HCT116 (cell line): Measurements from ENCODE around the gene COL4A1. TPM values are rescaled to one million over a fixed set of nuclear protein-coding genes. Genes with fewer than 3 reads are reported as not detected.

Experiments
- ATAC-seq: fragments of 200-7000 bp; cut with Tn5 transposase; 2 replicates; pipeline ENCODE4 v1.9.1; 2020; ENCODE audit warnings: mild to moderate bottlenecking, moderate library complexity
- BruUV-seq: library from RNA; stranded (reverse); fragments of 400-500 nt; replicated peaks from 2 replicates; lab custom pipeline; 2021; lab: Mats Ljungman, UMichigan
- CTCF ChIA-PET: fragments of 300-600 bp; sonication (Branson Sonifier 250); formaldehyde crosslinking; loops from one replicate; lab custom pipeline; 2021; ENCODE audit warnings: antibody characterized with exemption; lab: Charles Lee
- POLR2A ChIA-PET: fragments of 300-600, 350-600 bp; sonication (Branson Sonifier 250); formaldehyde crosslinking; loops from one replicate; lab custom pipeline; 2021; ENCODE audit warnings: antibody characterized with exemption; lab: Charles Lee
- RAD21 ChIA-PET, 2 experiments: fragments of 300-600 bp; sonication (Branson Sonifier 250); formaldehyde crosslinking; loops; one replicate each; lab custom pipeline; 2023; ENCODE audit warnings: low total read pairs in 2 of 2; ENCODE audit not compliant: uncharacterized antibody in 2 of 2, unreplicated experiment in 2 of 2, low non-redundant PET in 1 of 2; lab: Charles Lee
- DNase-seq: peaks from one replicate; pipeline ENCODE4 v3.0.0-alpha.2; 2010; ENCODE audit warnings: low read depth, low spot score
- H2AFZ ChIP-seq: fragments of 200-600 bp; shearing (Covaris generic), sonication (generic); 2 replicates; pipeline ENCODE4 v1.6.1; 2017; ENCODE audit warnings: low read depth, mixed run types, mixed read lengths, antibody characterized with exemption, low read length; ENCODE audit not compliant: poor library complexity, severe bottlenecking
- H3K27ac ChIP-seq: 2 replicates; pipeline ENCODE4 v1.5.1; 2012; ENCODE audit warnings: low read depth, low read length
- H3K27me3 ChIP-seq: fragments of 200-600 bp; sonication (generic); 2 replicates; pipeline ENCODE4 v1.6.1; 2016; ENCODE audit warnings: mixed run types, low read length, mixed read lengths; ENCODE audit not compliant: insufficient read depth
- H3K36me3 ChIP-seq, 2 experiments: fragments of 200-500 bp in 1 of 2; fragments of 200-600 bp in 1 of 2; sonication (Bioruptor generic) in 1 of 2; sonication (generic) in 1 of 2; 2 replicates each; pipeline versions ENCODE4 v1.5.1 to v1.6.1; 2014 to 2016; ENCODE audit warnings: low read length in 2 of 2, inconsistent platforms in 1 of 2, mixed read lengths in 1 of 2, mixed run types in 1 of 2; ENCODE audit not compliant: insufficient read depth in 2 of 2, control insufficient read depth in 1 of 2
- H3K4me1 ChIP-seq, 2 experiments: fragments of 200-600 bp in 1 of 2; sonication (generic) in 1 of 2; 2 replicates each; pipeline versions ENCODE4 v1.5.1 to v1.6.1; 2012 to 2017; ENCODE audit warnings: low read length in 2 of 2, inconsistent platforms in 1 of 2, mild to moderate bottlenecking in 1 of 2, mixed read lengths in 1 of 2, mixed run types in 1 of 2, moderate library complexity in 1 of 2; ENCODE audit not compliant: insufficient read depth in 2 of 2, control insufficient read depth in 1 of 2
- H3K4me2 ChIP-seq: fragments of 200-600 bp; sonication (generic); 2 replicates; pipeline ENCODE4 v1.6.1; 2017; ENCODE audit warnings: mixed run types, low read length, mixed read lengths
- H3K4me3 ChIP-seq, 2 experiments: fragments of 200-600 bp in 1 of 2; sonication (generic) in 1 of 2; replicated peaks in 1 of 2; 2 replicates each; pipeline ENCODE4 v1.5.1; 2011 to 2016; ENCODE audit warnings: low read length in 2 of 2, control low read depth in 1 of 2, low read depth in 1 of 2, mild to moderate bottlenecking in 1 of 2, mixed read lengths in 1 of 2, mixed run types in 1 of 2
- H3K79me2 ChIP-seq: fragments of 200-600 bp; sonication (generic); 2 replicates; pipeline ENCODE4 v1.6.1; 2017; ENCODE audit warnings: mild to moderate bottlenecking, mixed run types, low read length, moderate library complexity, mixed read lengths; ENCODE audit not compliant: insufficient read depth
- H3K9ac ChIP-seq: fragments of 200-600 bp; sonication (generic); 2 replicates; pipeline ENCODE4 v1.6.1; 2016; ENCODE audit warnings: low read length, mixed read lengths
- H3K9me2 ChIP-seq: fragments of 200-600 bp; sonication (generic), shearing (Covaris generic); 2 replicates; pipeline ENCODE4 v1.6.1; 2017; ENCODE audit warnings: mixed run types, mild to moderate bottlenecking, moderate library complexity; ENCODE audit not compliant: insufficient read depth
- H3K9me3 ChIP-seq, 2 experiments: fragments of 200-500 bp in 1 of 2; fragments of 200-600 bp in 1 of 2; sonication (Bioruptor generic) in 1 of 2; sonication (generic) in 1 of 2; 2 replicates each; pipeline ENCODE4 v1.6.1; 2014 to 2017; ENCODE audit warnings: low read length in 2 of 2, mixed read lengths in 2 of 2, inconsistent platforms in 1 of 2, low read depth in 1 of 2, mild to moderate bottlenecking in 1 of 2, mixed run types in 1 of 2, moderate library complexity in 1 of 2; ENCODE audit not compliant: control insufficient read depth in 1 of 2, insufficient read depth in 1 of 2
- H4K20me1 ChIP-seq: fragments of 200-600 bp; sonication (generic), shearing (Covaris generic); 2 replicates; pipeline ENCODE4 v1.6.1; 2017; ENCODE audit warnings: mixed run types, mild to moderate bottlenecking, moderate library complexity; ENCODE audit not compliant: insufficient read depth
- ATF3 ChIP-seq: IDR thresholded peaks from 2 replicates; pipeline ENCODE4 v1.6.1; 2012
- CBX3 ChIP-seq: IDR thresholded peaks from 2 replicates; pipeline ENCODE4 v1.6.1; 2012; ENCODE audit warnings: low read depth
- CEBPB ChIP-seq: IDR thresholded peaks from 2 replicates; pipeline ENCODE4 v1.6.1; 2012; ENCODE audit warnings: low read depth
- CTCF ChIP-seq, 3 experiments: fragments of 200-600 bp in 1 of 3; sonication (generic) in 1 of 3; IDR thresholded peaks in 2 of 3; conservative IDR thresholded peaks in 1 of 3; 2 replicates each; pipeline ENCODE4 v1.5.1; 2012 to 2017; ENCODE audit warnings: low read depth in 2 of 3, low read length in 2 of 3, antibody characterized with exemption in 1 of 3, borderline replicate concordance in 1 of 3, control low read depth in 1 of 3, mild to moderate bottlenecking in 1 of 3, mixed read lengths in 1 of 3, mixed run types in 1 of 3, moderate library complexity in 1 of 3; ENCODE audit not compliant: insufficient read depth in 1 of 3
- EGR1 ChIP-seq: IDR thresholded peaks from 2 replicates; pipeline ENCODE4 v1.6.1; 2012; ENCODE audit warnings: low read depth
- EZH2 ChIP-seq: fragments of 200-600 bp; sonication (generic); IDR thresholded peaks from 2 replicates; pipeline ENCODE4 v1.6.1; 2017; ENCODE audit warnings: antibody characterized with exemption, mixed run types
- EZH2phosphoT487 ChIP-seq: fragments of 200-600 bp; IDR thresholded peaks from 2 replicates; pipeline ENCODE4 v1.6.1; 2018; ENCODE audit warnings: antibody characterized with exemption, borderline replicate concordance
- JUND ChIP-seq: IDR thresholded peaks from 2 replicates; pipeline ENCODE4 v1.6.1; 2012
- POLR2A ChIP-seq: IDR thresholded peaks from 2 replicates; pipeline ENCODE4 v1.7.0; 2011; ENCODE audit warnings: borderline replicate concordance; ENCODE audit not compliant: insufficient read depth, insufficient read length; ENCODE audit errors: extremely low read depth
- RAD21 ChIP-seq: IDR thresholded peaks from 2 replicates; pipeline ENCODE4 v1.6.1; 2012; ENCODE audit warnings: low read depth, mild to moderate bottlenecking
- REST ChIP-seq: IDR thresholded peaks from 2 replicates; pipeline ENCODE4 v1.6.1; 2012; ENCODE audit warnings: low read depth
- SIN3A ChIP-seq: IDR thresholded peaks from 2 replicates; pipeline ENCODE4 v1.6.1; 2012; ENCODE audit warnings: low read depth
- SRF ChIP-seq: IDR thresholded peaks from 2 replicates; pipeline ENCODE4 v1.6.1; 2012; ENCODE audit warnings: low read depth
- TCF7L2 ChIP-seq: IDR thresholded peaks from 2 replicates; pipeline ENCODE4 v1.7.0; 2011; ENCODE audit warnings: borderline replicate concordance, inconsistent platforms; ENCODE audit not compliant: insufficient read depth, insufficient read length; ENCODE audit errors: extremely low read depth
- ZBTB33 ChIP-seq: IDR thresholded peaks from 2 replicates; pipeline ENCODE4 v1.6.1; 2011; ENCODE audit warnings: mild to moderate bottlenecking, low read length, moderate library complexity; ENCODE audit not compliant: insufficient replicate concordance; ENCODE audit errors: extremely low read depth
- ZFX ChIP-seq: fragments of 450-650 bp; IDR thresholded peaks from 2 replicates; pipeline ENCODE4 v1.6.1; 2017
- intact Hi-C: fragments of 100-400 bp; cut with micrococcal nuclease; formaldehyde crosslinking; loops from 2 replicates; pipeline ENCODE4 v1.10.0; 2022
- total RNA-seq: library from RNA; stranded (reverse); gene quantifications from one replicate; pipeline ENCODE4 v1.2.1, GENCODE V29; 2021; ENCODE audit not compliant: unreplicated experiment

The COL4A1 gene
- total RNA-seq, 1 experiment from 2014 or later = 0.57 TPM

GRCh38 chr13:110306340-110306959, 507 bp downstream of the COL4A1 start:
- CTCF ChIA-PET = no interaction called here
- H3K4me3 ChIP-seq = no peak overlapping the region
- H3K27me3 ChIP-seq = peaks cover 43% of the 10 kb centered on the region
- no peak for DNase-seq
- no peaks in the 10 kb centered on the region for H3K36me3 ChIP-seq
- H4K20me1 ChIP-seq = no peaks in the 10 kb centered on the region
- no peaks in the 10 kb centered on the region for H3K9me3 ChIP-seq
- no peak overlapping the region for H2AFZ ChIP-seq
- no peaks in the 10 kb centered on the region for H3K9me2 ChIP-seq
- POLR2A ChIA-PET = no interaction called here
- H3K27ac ChIP-seq = no peak overlapping the region
- intact Hi-C loops = no loop called here
- H3K4me1 ChIP-seq = no peaks in the 10 kb centered on the region
- no peak for ATAC-seq
- H3K4me2 ChIP-seq = no peak overlapping the region
- no TSS peak for BruUV-seq
- no peak overlapping the region for H3K9ac ChIP-seq
- H3K79me2 ChIP-seq = no peaks in the 10 kb centered on the region
- no peak for TF ChIP-seq SRF
- TF ChIP-seq JUND = no peak
- TF ChIP-seq SIN3A = no peak
- TF ChIP-seq ZFX = no peak
- no peak for TF ChIP-seq POLR2A
- TF ChIP-seq CBX3 = no peak
- no peak for TF ChIP-seq EGR1
- no peak for TF ChIP-seq EZH2
- no peak for TF ChIP-seq RAD21
- no peak for TF ChIP-seq EZH2phosphoT487
- TF ChIP-seq CTCF (IDR thresholded peaks at IDR 0.05 in 2 of 3, conservative IDR thresholded peaks at IDR 0.05 in 1 of 3; ENCODE audit: borderline replicate concordance in 1 of 3, insufficient read depth in 1 of 3, low read depth in 2 of 3, low read length in 2 of 3) = no peak
- no peak for TF ChIP-seq REST
- no peak for TF ChIP-seq TCF7L2
- TF ChIP-seq ZBTB33 = no peak
- no peak for TF ChIP-seq ATF3
- no peak for TF ChIP-seq CEBPB
- RAD21 ChIA-PET = no interaction called here
